HG03378 (cell line): ENCODE data around the gene CCDC116.
"Not testable (repeated sequence)": the region's sequence is repeated elsewhere in the genome, so short reads cannot be mapped to it uniquely, and the experiment has no call there.

Experiments
- ATAC-seq: cut with Tn5 transposase; IDR thresholded peaks from one replicate; pipeline ENCODE4 v1.9.1; 2021; ENCODE audit warnings: mild to moderate bottlenecking, moderate library complexity; ENCODE audit not compliant: unreplicated experiment

The CCDC116 gene

GRCh38 chr22:21606775-21607174, 25.8 kb upstream of the CCDC116 start:
- no peak for ATAC-seq

- ATAC-seq: not testable (repeated sequence)
Measured at GRCh38 chr22:21609556-21610157, 22.9 kb upstream of the CCDC116 start.

- no peak for ATAC-seq
Measured at GRCh38 chr22:21611210-21611977, 21.2 kb upstream of the CCDC116 start.

GRCh38 chr22:21612858-21613257, 19.7 kb upstream of the CCDC116 start:
- ATAC-seq: no peak

- no peak for ATAC-seq
Measured at GRCh38 chr22:21613553-21614233, 18.9 kb upstream of the CCDC116 start.

GRCh38 chr22:21615731-21616130, 16.8 kb upstream of the CCDC116 start:
- no peak for ATAC-seq

- ATAC-seq: not testable (repeated sequence)
Measured at GRCh38 chr22:21617337-21617736, 15.2 kb upstream of the CCDC116 start.

- no peak for ATAC-seq
Measured at GRCh38 chr22:21621025-21621424, 11.5 kb upstream of the CCDC116 start.

GRCh38 chr22:21622011-21622918, 10.3 kb upstream of the CCDC116 start:
- ATAC-seq: no peak

GRCh38 chr22:21622919-21623647, 9.5 kb upstream of the CCDC116 start:
- ATAC-seq: no peak

- no peak for ATAC-seq
Measured at GRCh38 chr22:21623648-21623970, 9.0 kb upstream of the CCDC116 start.

GRCh38 chr22:21624120-21624879, 8.3 kb upstream of the CCDC116 start:
- ATAC-seq: no peak

- ATAC-seq: no peak
Measured at GRCh38 chr22:21624880-21625791, 7.4 kb upstream of the CCDC116 start.

GRCh38 chr22:21626073-21626734, 6.4 kb upstream of the CCDC116 start:
- ATAC-seq: no peak

GRCh38 chr22:21626735-21627469, 5.7 kb upstream of the CCDC116 start:
- ATAC-seq: no peak

- no peak for ATAC-seq
Measured at GRCh38 chr22:21628386-21629254, 3.9 kb upstream of the CCDC116 start.
